Nephron progenitor cell (in vitro differentiated cells): ENCODE results near the gene KCNQ1.

Source experiments
- DNase-seq: peaks from one replicate; pipeline ENCODE4 v3.0.0; 2021
- H3K27ac Mint-ChIP-seq: 2 replicates; pipeline ENCODE4 v1.8.0; 2021; ENCODE audit warnings: mild to moderate bottlenecking, moderate library complexity, mixed read lengths
- H3K27me3 Mint-ChIP-seq: 2 replicates; pipeline ENCODE4 v1.8.0; 2021; ENCODE audit warnings: mild to moderate bottlenecking, low read depth, mixed read lengths; ENCODE audit not compliant: poor library complexity
- H3K36me3 Mint-ChIP-seq: 2 replicates; pipeline ENCODE4 v1.8.0; 2021; ENCODE audit warnings: low read depth, mixed read lengths
- H3K4me1 Mint-ChIP-seq: 2 replicates; pipeline ENCODE4 v1.8.0; 2021; ENCODE audit warnings: mixed read lengths
- H3K4me3 Mint-ChIP-seq: 2 replicates; pipeline ENCODE4 v1.8.0; 2021; ENCODE audit warnings: mild to moderate bottlenecking, moderate library complexity, mixed read lengths
- H3K9me3 Mint-ChIP-seq: 2 replicates; pipeline ENCODE4 v1.8.0; 2021; ENCODE audit warnings: mild to moderate bottlenecking, moderate library complexity, mixed read lengths
- TF ChIP-seq, protein P1 (sequence below): fragments of 200-600 bp; sonication (generic); IDR thresholded peaks from 2 replicates; pipeline ENCODE4 v1.5.0; 2021; ENCODE audit warnings: antibody characterized with exemption

Gene KCNQ1

GRCh38 chr11:2522631-2523255 lies 77.9 kb downstream of the KCNQ1 start:
- Mint-ChIP-seq H3K4me1 (peaks cover 23% of the 10 kb centered on the region), H3K9me3 (no peaks in the 10 kb centered on the region), H3K4me3 (no peak overlapping the region), H3K36me3 (no peaks in the 10 kb centered on the region), H3K27ac (no peak overlapping the region), H3K27me3 (peaks cover 33% of the 10 kb centered on the region)
- no peak for DNase-seq
- TF ChIP-seq, protein P1, sequence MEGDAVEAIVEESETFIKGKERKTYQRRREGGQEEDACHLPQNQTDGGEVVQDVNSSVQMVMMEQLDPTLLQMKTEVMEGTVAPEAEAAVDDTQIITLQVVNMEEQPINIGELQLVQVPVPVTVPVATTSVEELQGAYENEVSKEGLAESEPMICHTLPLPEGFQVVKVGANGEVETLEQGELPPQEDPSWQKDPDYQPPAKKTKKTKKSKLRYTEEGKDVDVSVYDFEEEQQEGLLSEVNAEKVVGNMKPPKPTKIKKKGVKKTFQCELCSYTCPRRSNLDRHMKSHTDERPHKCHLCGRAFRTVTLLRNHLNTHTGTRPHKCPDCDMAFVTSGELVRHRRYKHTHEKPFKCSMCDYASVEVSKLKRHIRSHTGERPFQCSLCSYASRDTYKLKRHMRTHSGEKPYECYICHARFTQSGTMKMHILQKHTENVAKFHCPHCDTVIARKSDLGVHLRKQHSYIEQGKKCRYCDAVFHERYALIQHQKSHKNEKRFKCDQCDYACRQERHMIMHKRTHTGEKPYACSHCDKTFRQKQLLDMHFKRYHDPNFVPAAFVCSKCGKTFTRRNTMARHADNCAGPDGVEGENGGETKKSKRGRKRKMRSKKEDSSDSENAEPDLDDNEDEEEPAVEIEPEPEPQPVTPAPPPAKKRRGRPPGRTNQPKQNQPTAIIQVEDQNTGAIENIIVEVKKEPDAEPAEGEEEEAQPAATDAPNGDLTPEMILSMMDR, result no peak

DNA sequence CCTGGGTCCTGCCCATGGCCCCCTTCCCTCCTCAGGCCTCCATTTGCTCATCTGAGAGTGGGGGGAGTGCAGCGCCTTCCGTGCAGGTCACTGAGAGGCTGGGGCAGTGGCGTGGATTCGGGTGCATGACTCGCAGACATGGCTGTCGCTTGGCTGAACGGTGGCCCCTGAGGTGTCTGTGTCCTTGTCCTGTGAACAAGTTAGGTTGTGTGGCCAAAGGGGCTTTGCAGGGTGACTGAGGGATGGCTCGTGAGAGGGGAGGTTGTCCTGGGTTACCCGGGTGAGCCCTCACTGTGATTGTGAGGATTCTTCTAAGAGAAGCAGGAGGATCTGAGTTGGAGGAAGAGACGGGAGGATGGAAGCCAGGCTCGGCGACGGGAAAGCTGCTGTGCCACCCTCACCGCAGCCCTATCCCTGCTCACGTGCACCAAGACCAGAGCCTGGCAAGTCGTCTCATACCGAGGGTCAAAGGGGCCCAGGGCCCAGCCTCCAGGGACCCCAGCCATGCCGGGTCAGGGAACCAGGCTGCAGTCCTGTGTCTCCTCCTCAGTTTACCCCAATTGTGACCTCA lies 79.1 kb downstream of the KCNQ1 start:
- Mint-ChIP-seq H3K9me3 (no peaks in the 10 kb centered on the region), H3K27ac (no peak overlapping the region), H3K36me3 (no peaks in the 10 kb centered on the region), H3K27me3 (peaks cover 40% of the 10 kb centered on the region), H3K4me3 (no peak overlapping the region), H3K4me1 (peaks cover 23% of the 10 kb centered on the region)
- TF ChIP-seq, protein P1, result no peak
- no peak for DNase-seq

GRCh38 chr11:2524446-2525165 lies 79.8 kb downstream of the KCNQ1 start:
- Mint-ChIP-seq H3K4me3 (no peak overlapping the region), H3K27me3 (peaks cover 36% of the 10 kb centered on the region), H3K4me1 (peaks cover 23% of the 10 kb centered on the region), H3K9me3 (no peaks in the 10 kb centered on the region), H3K27ac (no peak overlapping the region), H3K36me3 (no peaks in the 10 kb centered on the region)
- DNase-seq, result peak; percentile 1
- TF ChIP-seq, protein P1, result no peak

GRCh38 chr11:2525166-2525861 lies 80.5 kb downstream of the KCNQ1 start:
- H3K9me3 Mint-ChIP-seq, result no peaks in the 10 kb centered on the region
- DNase-seq, result peak; percentile 4
- no peak overlapping the region for H3K4me3 Mint-ChIP-seq
- no peak overlapping the region for H3K27ac Mint-ChIP-seq
- peaks cover 40% of the 10 kb centered on the region for H3K27me3 Mint-ChIP-seq
- TF ChIP-seq, protein P1, result no peak
- H3K36me3 Mint-ChIP-seq, result no peaks in the 10 kb centered on the region
- H3K4me1 Mint-ChIP-seq, result peaks cover 23% of the 10 kb centered on the region

- no peak overlapping the region for H3K27ac Mint-ChIP-seq
- H3K27me3 Mint-ChIP-seq, result peaks cover 38% of the 10 kb centered on the region
Observed at GRCh38 chr11:2525941-2526807, 81.4 kb downstream of the KCNQ1 start.

More at GRCh38 chr11:2525941-2526807, 81.4 kb downstream of the KCNQ1 start:
- Mint-ChIP-seq H3K9me3 (no peaks in the 10 kb centered on the region), H3K36me3 (no peaks in the 10 kb centered on the region), H3K4me1 (peaks cover 19% of the 10 kb centered on the region), H3K4me3 (no peak overlapping the region)
- peak; percentile 1 for DNase-seq
- TF ChIP-seq, protein P1, result no peak
